ENCODE data around the gene CWH43.
"Not testable (repeated sequence)": the region's sequence is repeated elsewhere in the genome, so short reads cannot be mapped to it uniquely, and the experiment has no call there.

Gene CWH43

GRCh38 chr4:49108183-49108978, 122.3 kb downstream of the CWH43 start:
- H3K4me3 ChIP-seq (ENCODE audit: low read depth, low read length); in situ Hi-C loops (cut with HindIII; ENCODE audit: low sequenced_read_pairs); DNase-seq (ENCODE audit: low read depth): not testable (repeated sequence)

- H3K4me3 ChIP-seq (ENCODE audit: low read depth, low read length); DNase-seq (ENCODE audit: low read depth); in situ Hi-C loops (cut with HindIII; ENCODE audit: low sequenced_read_pairs): not testable (repeated sequence)
Measured at GRCh38 chr4:49109567-49110166, 123.6 kb downstream of the CWH43 start.

GRCh38 chr4:49110579-49110978, 124.5 kb downstream of the CWH43 start:
- DNase-seq (ENCODE audit: low read depth); H3K4me3 ChIP-seq (ENCODE audit: low read depth, low read length); in situ Hi-C loops (cut with HindIII; ENCODE audit: low sequenced_read_pairs): not testable (repeated sequence)

Measured in astrocyte of the cerebellum (primary cell).